Measurements from ENCODE around the gene NUDT17. TPM values are rescaled to one million over a fixed set of nuclear protein-coding genes. Genes with fewer than 3 reads are reported as not detected.

NUDT17 gene
- total RNA-seq, 1 donor from 2014 or later = 1.7 TPM

DNA sequence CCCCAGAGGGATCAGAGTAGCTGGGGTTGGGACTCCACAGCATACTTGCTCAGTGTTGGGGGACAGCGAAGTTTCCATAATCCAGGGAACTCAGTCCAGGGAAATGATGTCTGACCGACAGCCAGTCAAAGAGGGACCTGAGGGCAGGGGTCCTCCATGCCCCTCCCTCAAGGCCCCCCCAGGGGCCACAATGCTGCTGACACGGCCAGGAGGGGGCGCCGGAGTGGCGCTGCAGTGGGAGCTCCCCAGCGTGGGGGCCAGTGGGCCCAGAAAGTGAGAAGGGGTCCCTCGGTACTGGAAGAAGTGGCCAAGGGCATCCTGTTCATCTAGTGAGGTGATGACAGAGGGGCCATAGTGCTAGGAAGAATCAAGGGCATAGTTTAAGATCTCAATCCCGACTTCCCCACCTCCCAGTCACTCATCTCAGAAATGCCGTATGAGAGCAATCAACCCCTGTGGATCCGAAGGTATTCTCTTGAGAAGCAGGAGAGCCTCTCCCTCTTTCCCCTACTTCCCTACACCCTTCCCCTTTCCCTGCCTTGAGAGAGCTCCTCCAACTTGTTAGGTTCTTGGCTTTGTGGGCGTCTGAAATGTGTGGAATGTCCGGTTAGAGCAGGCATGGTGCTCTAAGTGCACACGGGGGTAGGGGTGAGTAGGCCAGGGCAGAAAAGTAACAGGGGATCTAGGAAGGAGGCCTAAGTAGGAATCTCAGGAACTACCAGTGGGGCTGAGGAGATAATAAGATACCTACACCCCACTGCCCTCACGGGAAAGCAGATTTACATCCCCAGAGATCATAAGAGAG lies 4.1 kb downstream of the NUDT17 start:
- ATAC-seq = no peak

DNA sequence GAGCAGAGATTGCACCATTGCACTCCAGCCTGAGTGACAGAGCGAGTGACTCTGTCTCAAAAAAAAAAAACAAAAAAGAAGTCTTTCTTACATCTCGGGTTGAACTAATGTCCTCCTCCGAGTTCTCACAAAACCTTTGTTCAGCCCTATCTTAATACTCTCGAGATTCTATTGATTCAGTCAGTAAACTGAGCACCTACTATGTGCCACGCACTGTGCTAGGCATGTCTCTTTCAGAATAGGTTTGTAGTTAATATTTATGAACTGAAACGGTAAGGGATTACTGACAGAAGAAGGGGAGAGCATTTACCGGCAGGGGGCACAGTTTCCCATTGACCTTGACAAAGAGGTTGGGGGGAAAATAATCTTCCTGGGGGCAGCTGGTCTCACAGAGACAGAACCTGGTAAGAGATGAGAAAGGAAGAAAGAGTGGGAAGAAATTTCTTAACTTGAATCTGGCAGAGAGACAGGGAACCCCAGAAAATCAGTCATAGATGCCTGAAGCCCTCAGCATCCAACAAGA lies 10.1 kb downstream of the NUDT17 start:
- no peak for ATAC-seq

DNA sequence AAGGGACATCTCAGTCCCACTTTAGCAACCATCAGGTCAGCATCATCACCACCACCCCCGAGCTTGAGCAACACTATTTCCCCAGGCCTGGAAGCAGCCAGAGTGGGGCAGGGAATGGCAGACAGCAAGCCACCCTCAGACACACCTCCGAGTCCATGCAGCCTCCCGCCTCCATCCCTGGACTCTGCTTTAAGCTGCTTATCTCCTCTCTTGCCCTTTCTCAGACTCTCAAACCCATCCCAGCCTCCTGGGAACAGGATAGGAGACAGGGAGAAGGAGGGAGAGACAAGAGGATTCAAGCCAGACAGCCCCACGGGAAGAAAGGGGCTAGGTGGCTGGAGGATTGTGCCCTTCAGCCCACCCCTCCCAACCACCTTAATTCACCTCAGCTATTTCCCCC lies 11.7 kb downstream of the NUDT17 start:
- ATAC-seq = no peak

DNA sequence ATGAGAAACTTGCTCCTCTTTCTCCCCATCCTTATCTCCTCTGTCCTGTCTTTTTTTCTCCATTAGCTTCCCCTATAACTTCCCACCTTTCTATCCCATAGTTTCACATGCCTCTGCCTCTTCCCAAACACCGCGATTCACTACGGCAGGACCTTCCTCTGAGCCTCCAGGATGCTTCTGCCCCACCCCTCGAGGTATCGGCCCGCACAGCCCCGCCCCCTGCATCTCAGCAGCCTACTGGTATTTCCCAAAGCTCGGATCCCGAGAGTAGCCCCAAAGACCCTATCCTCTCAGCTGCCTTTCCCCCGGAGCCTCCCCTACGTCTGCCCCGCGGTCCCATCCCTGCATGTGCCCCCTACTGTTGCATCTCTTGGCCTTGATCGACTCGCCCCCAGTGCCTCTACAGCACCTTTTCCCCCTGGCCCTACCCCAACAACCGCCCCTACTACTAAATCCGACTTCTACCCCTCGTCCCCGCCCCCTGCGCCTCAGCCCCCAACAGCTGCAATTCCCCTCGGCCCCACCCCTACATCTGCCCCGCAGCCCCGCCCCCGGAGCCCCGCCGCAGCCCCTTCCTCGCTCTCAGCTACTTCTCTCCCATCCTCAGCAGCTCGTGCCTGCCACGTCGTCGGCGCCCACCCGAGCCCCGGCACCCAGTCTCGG lies 12.9 kb downstream of the NUDT17 start:
- ATAC-seq = peak; percentile 47

DNA sequence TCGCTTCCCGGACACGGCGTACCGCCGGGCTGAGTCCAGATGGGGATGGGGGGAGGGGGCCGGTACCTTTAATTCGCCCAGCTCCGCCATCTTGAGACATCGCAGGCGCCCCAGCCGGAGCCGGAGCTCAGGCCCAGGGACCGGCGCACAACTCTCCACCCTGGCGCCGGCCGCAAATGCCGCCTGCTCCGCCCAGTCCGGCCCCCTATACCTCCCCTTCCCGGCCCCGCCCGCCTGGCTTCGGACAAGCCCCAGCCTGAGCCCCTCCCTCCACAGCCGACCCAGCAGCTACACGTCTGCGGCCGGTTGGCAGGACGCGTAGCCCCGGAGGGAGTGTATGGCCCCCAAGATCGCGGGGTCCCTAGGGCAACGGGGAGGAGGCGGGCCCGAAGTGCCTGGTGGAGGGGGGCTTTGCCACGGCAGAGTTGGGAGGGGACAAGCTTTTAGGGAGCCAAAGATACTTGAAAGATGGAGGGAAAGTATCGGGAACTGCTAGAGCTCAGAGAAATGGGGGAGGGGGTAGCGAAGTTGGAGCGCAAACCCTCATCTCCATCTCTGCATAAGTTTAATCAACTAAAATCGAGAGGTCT lies 13.6 kb downstream of the NUDT17 start, which contains the start of gene PIAS3:
Gene PIAS3 (minus strand): TSS at position 181 of the 590 bp plus-strand sequence. CDS start 91 bp downstream, at position 90.
- peak; percentile 96 for ATAC-seq

DNA sequence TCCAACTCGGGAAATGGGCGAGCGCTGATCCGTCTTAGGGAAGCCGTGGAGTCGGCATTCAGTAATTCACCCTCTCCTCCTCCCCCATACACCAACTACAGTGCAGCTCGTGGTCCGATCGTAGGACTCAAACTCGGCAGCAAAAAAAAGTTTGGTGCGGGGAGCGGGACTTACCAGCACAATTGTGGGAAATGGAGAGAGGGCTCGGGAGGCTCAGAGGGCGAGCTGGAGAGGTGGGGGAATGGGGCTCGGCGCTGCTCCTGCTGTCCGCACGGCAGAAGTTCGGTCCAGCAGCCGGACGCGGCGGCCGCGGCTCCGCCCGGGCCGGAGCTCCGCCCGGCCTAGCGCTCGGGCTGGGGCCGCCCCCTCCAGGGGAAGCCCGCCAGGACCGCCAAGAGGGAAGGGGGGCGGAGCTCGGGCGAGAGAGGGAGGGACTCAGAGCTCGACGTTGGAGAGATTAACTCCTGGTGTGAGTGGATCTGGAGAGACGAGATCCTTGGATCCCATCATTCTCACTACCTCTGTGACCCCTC lies 14.1 kb downstream of the NUDT17 start:
- ATAC-seq = peak; percentile 86

DNA sequence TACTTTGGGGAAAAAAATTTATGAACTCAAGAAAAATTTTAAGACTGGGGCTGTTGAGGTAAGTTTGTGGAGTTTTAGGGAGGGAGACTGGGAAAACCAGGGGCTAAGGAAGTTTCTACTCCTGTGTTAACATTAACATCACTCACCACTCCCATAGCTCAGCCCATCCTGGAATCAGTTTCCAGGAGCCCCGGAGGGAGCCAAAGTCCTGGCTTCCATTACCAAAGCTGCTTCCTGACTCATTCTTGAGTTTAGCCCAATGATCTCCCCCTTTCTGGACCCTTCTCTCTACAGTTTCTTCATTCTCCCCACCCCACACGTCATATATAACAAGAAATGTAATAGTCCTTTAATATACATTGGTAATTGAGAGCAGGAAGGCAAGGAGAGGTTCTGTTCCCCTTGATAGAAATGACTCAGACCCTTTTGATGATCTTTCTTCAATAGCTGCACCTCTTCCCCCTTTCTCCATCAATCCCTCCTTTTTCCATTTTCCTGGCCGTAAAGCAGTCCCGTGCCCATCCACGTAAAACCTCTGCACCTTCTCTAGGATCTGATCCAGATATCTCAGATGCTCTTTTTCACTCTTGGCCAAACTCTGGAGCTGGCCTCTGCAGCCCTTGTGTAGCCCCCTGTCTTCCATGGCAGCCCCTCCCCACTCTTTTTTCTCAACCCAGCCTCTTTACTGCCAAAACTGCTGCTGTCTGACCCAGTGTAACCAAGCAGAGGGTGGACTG lies 18.0 kb downstream of the NUDT17 start:
- ATAC-seq = no peak

DNA sequence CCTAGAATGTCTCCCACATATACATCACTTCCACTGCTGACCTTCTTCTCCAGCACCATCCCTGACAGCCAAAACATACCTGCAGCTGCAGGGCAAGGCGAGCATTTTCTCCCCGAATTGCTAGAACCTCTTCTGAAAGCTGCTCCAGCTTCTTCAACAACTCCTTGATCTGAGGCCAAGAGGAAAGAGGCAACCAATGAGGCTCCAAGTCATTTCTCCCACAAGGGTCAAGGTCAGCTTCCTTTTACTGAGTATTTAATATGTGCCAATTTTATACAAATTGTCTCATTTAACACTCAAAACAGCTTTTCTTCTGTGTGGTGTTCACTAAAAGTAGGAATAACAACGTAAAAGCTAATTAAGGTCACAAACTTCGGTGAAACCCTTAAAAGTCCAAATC lies 22.8 kb downstream of the NUDT17 start:
- no peak for ATAC-seq

DNA sequence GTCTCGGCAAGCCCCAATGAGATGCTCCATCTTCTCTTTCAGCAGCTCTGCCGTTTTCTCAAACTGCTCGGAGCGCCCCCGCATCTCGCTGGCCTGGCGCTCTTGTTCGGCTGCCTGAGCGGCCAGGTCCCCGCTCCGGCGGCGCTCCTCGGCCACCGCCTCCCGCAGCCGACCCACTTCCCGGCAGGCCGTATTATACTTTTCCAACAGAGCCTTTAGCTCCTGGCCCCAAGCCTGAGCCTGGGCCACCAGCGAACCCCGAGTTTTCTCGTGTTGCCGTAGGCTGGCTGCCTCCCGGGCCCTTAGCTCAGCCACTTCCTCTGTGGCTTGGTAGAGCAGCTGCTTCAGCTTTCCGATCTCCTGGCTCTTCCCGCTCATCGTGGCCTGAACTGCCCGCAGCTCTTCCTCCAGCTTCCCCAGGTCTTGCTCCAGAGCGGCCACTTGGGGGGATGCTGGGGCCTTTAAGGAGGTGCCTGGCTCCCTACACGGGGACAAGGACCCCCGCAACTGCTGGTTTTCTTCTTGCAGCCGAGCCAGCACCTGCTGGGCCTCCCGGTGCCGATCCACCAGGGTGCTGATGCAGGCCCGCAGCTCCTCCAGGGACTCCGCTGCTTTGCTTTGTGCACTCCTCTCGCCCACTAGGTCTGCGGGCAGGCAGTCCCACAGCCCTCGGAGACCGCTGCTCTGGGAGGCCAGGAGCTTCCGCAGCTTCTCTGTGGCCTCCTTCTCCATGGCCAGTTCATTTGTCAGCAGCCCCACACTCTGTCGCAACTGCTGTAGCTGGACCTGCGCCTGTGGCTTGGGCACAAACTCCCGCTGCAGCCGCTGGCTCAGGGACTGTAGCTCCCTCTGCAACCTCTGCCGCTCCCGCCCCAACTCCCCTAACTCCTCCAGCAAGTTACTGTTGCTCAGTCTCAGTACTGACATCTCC lies 26.8 kb downstream of the NUDT17 start:
- ATAC-seq = peak; percentile 48

DNA sequence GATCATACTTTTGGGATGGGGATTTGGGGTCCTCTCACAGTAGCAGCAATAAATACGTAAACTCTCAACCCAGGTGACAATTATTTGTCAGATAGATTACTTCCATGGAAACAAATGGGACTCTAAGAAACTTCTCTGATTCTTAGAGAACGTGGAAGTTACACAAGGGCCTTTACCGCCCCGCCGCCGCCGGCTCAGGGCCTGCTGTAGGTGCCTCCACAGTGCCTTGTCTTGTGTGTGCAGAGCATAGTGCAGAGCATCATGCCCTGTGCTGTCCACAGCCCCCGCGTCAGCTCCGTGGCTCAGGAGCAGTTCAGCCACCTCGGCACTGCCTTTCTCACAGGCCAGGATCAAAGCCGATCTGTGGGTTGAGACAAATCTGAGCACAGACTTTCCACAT lies 29.2 kb downstream of the NUDT17 start:
- no peak for ATAC-seq

DNA sequence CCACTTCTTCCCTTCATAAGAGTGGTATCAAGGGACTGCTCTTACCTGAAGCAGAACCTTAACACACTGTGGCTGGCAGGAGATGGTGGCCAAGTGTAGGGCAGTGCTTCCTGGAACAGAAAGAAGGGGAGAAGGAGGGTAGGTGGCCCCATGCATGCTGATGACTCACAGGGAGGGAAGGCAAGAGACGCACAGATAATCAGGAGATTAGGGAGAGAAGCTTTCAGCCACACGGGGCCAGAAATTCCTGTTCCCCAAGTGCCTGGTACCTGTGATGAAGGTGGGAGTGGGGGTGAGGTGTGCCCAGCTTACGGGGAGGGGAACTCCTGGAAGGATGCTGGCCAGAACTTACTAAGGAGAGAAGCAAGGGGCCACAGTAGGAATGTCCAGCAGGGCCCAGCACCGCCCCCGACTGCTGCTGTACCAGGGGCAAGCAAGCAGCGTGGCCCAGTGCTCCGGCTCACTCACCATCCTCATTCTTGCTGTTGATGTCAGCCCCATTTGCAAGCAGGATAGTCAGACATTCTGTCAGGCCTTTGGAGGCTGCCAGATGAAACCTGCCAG lies 32.6 kb downstream of the NUDT17 start:
- ATAC-seq = peak; percentile 89

DNA sequence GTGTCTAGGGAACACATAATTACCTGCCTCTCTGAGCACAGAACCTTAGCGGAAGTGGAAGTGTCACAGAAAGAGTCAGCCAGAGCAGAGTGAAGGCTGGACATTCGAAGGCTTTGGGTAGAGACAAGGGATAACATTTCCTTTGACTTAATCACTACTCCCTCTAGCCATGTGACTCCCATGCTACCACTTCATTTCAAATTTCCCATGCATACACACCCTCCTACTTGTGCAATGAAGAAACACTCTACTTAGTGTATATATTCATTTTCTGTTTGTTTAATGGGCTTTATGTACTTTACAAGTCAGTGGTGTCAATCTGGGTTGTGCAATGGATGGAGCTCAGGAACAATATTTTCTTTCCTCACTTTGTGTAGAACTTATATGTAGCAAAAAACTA lies 33.3 kb downstream of the NUDT17 start:
- ATAC-seq = peak; percentile 92

DNA sequence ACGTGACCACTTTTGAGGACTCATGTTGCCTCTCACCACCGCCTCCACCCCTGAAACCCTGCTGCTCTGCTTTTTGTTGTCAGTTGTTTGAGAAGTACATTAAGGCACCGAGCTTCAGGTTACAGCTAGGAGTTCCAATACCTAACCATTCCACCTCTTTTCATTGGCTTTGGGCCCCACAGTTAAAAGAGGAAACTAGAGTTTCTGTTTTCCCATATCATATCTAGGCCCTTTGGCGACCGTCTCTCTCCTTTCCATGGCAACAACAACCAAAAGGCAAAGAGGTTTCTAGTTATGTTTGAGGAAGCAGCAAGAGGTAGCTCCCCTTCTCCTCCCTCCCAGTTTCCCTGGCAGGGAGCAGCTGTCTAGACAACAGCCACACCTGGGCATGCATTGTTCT lies 34.3 kb downstream of the NUDT17 start:
- ATAC-seq = no peak

DNA sequence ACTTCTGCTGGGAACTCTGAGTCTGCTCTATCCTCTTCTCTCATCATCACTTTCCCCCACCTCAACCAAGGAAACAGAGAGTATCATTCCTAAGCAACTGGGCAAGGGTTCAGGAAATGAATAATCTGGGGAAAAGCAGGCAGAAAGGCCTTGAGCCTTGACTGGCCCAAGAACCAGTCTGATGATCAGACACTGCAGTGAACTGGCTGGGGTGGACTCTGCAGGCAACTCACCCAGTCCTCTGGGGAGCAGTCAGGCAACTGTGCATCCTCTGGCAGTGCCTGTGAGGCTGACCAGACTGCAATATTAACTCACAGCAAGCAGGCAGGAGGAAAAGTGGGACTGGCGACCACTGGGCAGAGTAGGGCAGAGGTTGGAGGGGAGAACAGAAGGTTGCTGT lies 39.2 kb downstream of the NUDT17 start:
- peak; percentile 22 for ATAC-seq

DNA sequence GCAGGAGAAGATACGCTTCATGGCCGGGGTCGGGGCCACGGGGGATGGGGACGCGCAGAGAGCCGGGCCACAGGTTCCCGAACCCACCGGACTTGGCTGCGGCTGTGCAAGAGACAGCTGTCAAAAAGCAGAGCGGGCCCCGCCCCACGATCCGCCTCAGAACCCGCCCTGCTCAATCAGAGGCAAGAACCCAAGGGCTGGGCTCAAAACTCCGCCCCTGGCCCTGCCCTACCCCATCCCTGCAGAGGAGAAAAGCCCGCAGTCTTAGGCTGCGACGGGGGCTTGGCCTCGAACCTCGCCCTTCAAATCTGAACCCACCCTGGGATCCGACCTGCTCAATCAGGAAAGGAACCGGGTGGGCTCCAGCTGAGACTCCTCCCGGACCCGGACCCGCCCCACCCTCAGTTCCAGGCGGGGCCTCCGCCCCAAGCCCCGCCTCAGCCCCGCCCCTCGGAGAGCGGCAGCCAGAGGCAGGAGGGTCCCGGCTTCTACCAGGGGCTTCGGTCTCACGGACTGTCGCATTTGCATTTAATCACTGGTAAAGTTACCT lies 40.4 kb downstream of the NUDT17 start, which contains the start of gene ANKRD35:
Gene ANKRD35 (minus strand): TSS at position 129 of the 550 bp plus-strand sequence. CDS start 108 bp downstream, at position 21.
- peak; percentile 89 for ATAC-seq

DNA sequence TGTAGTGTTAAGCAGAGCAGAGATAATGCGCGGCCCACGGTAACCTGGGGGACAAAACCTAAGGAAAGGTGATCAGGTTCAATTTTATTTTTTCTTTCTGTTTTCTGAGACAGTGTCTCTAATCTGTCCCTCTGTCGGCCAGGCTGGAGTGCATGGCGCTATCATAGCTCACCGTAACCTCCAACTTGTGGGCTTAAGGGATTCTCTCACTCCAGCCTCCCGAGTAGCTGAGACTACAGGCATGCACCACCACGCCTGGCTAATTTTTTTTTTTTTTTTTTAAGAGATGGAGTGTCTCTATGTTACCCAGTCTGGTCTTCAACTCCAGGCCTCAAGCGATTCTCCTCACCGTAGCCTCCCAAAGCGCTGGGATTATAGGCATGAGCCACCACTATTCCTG lies 41.0 kb downstream of the NUDT17 start:
- ATAC-seq = no peak

DNA sequence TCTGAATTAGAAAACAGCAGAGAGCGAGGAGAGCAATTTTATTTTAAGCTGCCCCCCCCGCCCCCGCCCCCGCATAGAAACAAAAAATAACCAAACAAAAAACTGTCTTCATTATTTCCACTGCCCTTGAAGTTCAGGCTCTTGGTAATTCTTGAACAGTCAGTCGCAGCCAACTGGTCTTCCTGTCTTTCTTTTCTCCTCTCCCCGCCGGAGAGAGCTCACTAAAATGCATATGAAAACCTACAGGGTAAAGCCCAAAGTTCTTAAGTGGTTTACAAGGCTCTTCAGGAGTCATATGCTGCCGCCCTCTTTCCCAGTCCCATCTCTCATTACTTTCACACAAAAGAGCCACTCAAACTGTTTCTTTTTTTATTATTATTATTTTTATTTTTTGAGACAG lies 41.4 kb downstream of the NUDT17 start:
- no peak for ATAC-seq

DNA sequence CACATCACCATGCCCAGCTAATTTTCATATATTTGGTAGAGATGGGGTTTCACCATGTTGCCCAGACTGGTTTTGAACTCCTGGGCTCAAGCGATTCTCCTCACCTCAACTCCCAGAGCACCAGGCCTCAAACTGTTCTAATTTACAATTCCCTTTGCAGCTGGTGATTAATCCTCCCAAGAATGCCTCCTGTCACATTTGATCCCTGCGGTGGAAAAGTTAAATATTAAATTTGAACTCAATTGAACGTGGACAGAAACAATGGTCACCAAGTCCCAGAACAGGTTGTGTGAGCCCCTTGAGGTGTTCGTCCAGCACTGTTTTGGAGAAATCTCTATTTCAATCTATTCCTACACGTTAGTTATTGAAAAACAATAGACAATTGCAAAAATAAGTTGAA lies 42.2 kb downstream of the NUDT17 start:
- no peak for ATAC-seq

DNA sequence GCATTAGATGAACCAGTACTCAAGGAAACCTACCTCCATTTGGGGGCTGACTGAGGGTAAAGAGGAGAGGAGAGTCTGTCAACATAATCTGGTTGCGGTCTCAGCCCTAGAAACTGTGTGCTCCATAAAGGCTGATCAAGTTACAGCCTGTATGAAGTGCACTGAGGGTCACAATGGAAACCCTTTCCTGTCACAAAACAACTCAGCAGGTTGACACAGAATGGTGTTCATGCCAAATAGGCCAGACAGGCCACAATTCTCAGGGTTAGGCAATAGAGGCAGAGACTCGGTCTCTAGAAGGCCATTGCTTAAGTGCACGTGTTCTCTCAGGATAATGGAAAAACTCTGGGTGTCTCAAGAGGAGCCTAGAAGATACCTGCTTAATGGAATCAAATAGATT lies 44.3 kb downstream of the NUDT17 start:
- no peak for ATAC-seq

DNA sequence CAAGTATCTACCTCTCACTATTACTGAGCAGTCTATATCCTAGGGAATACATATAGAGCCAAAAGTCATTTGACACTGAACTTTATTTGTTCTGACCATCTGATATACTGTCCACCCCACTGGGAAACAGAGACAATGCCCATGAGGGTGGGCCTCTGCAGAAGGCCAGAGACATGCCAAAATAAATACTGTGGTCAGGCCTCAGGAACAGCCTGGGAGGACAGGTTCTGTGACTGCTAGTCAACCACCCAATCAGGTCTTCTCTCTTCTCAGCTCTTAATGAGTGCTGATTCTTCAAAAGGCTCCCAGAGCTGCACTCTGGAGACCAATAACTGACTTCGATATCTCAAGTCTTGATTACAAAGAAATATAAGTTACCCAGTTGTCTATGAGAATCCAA lies 45.7 kb downstream of the NUDT17 start:
- peak; percentile 69 for ATAC-seq

All from esophagus mucosa (tissue), 1 donor.